WTC11 (cell line): ENCODE results near the gene CFAP90. TPM values are rescaled to one million over a fixed set of nuclear protein-coding genes. Genes with fewer than 3 reads are reported as not detected.
A peak's percentile ranks its signal among the peaks of the same experiment; 100 is the strongest.

Experiments used
- ATAC-seq: fragments of 200-7000 bp; cut with Tn5 transposase; 2 replicates; pipeline ENCODE4 v1.10.0; 2021; ENCODE audit warnings: mild to moderate bottlenecking, moderate library complexity
- CTCF ChIA-PET: fragments of 300-600 bp; sonication (Branson Sonifier 250); formaldehyde crosslinking; loops from one replicate; lab custom pipeline; 2021; ENCODE audit warnings: antibody characterized with exemption; lab: Charles Lee
- POLR2A ChIA-PET: fragments of 350-600 bp; sonication (Branson Sonifier 250); formaldehyde crosslinking; loops from one replicate; lab custom pipeline; 2021; ENCODE audit warnings: antibody characterized with exemption; lab: Charles Lee
- DNase-seq: peaks from one replicate; pipeline ENCODE4 v3.0.0; 2021; ENCODE audit warnings: low spot score
- H3K27ac Mint-ChIP-seq: 2 replicates; pipeline ENCODE4 v1.8.0; 2021; ENCODE audit warnings: mixed read lengths
- H3K27me3 Mint-ChIP-seq: 2 replicates; pipeline ENCODE4 v1.8.0; 2021; ENCODE audit warnings: low read depth, mild to moderate bottlenecking, moderate library complexity, mixed read lengths
- H3K36me3 Mint-ChIP-seq: 2 replicates; pipeline ENCODE4 v1.8.0; 2021; ENCODE audit warnings: mixed read lengths
- H3K4me1 Mint-ChIP-seq: 2 replicates; pipeline ENCODE4 v1.8.0; 2022; ENCODE audit warnings: mixed read lengths
- H3K4me3 Mint-ChIP-seq: 2 replicates; pipeline ENCODE4 v1.8.0; 2021; ENCODE audit warnings: mild to moderate bottlenecking, moderate library complexity, mixed read lengths
- H3K9me3 Mint-ChIP-seq: 2 replicates; pipeline ENCODE4 v1.8.0; 2021; ENCODE audit warnings: mixed read lengths
- EMX1 ChIP-seq: fragments of 250-450 bp; sonication (Bioruptor Pico); IDR thresholded peaks from 2 replicates; pipeline ENCODE4 v1.8.0; 2021; ENCODE audit warnings: mild to moderate bottlenecking
- FOXK1 ChIP-seq: sonication (generic); formaldehyde crosslinking; IDR thresholded peaks from 2 replicates; pipeline ENCODE4 v1.8.0; 2022; ENCODE audit warnings: mild to moderate bottlenecking, moderate library complexity, missing genetic modification reagents
- GABPB1 ChIP-seq: sonication (generic); formaldehyde crosslinking; IDR thresholded peaks from 2 replicates; pipeline ENCODE4 v1.8.1; 2023; ENCODE audit warnings: mild to moderate bottlenecking, missing genetic modification reagents
- GRHL2 ChIP-seq: fragments of 250-450 bp; sonication (Bioruptor Pico); IDR thresholded peaks from 2 replicates; pipeline ENCODE4 v1.8.0; 2022; ENCODE audit warnings: mild to moderate bottlenecking, moderate library complexity; ENCODE audit not compliant: insufficient replicate concordance, severe bottlenecking
- HMGA2 ChIP-seq: fragments of 250-450 bp; sonication (Bioruptor Pico); IDR thresholded peaks from 2 replicates; pipeline ENCODE4 v1.4.0; 2021; ENCODE audit warnings: mild to moderate bottlenecking, moderate library complexity
- JUN ChIP-seq: sonication (generic); formaldehyde crosslinking; IDR thresholded peaks from 2 replicates; pipeline ENCODE4 v1.8.0; 2023; ENCODE audit warnings: mild to moderate bottlenecking, missing genetic modification reagents
- NFATC4 ChIP-seq: fragments of 250-450 bp; sonication (Bioruptor Pico); IDR thresholded peaks from 2 replicates; pipeline ENCODE4 v1.9.0; 2021; ENCODE audit warnings: mild to moderate bottlenecking
- NFYB ChIP-seq: sonication (generic); formaldehyde crosslinking; conservative IDR thresholded peaks from 2 replicates; pipeline ENCODE4 v1.8.0; 2022; ENCODE audit warnings: low read depth, missing genetic modification reagents
- NR3C1 ChIP-seq: sonication (generic); formaldehyde crosslinking; conservative IDR thresholded peaks from 2 replicates; pipeline ENCODE4 v1.8.1; 2023; ENCODE audit warnings: low read depth, mild to moderate bottlenecking, missing genetic modification reagents
- SMAD3 ChIP-seq: sonication (generic); formaldehyde crosslinking; IDR thresholded peaks from 2 replicates; pipeline ENCODE4 v1.8.0; 2022; ENCODE audit warnings: missing genetic modification reagents, mild to moderate bottlenecking, borderline replicate concordance
- TEAD1 ChIP-seq: sonication (generic); formaldehyde crosslinking; IDR thresholded peaks from 2 replicates; pipeline ENCODE4 v1.8.0; 2022; ENCODE audit warnings: mild to moderate bottlenecking, missing genetic modification reagents
- total RNA-seq: library from RNA; stranded (reverse); gene quantifications from 3 replicates; pipeline ENCODE4 v1.2.3, GENCODE V29; 2021
- TF ChIP-seq, protein P1 (sequence below): sonication (generic); formaldehyde crosslinking; IDR thresholded peaks from 2 replicates; pipeline ENCODE4 v1.8.1; 2022; ENCODE audit warnings: mild to moderate bottlenecking, missing genetic modification reagents, moderate library complexity, borderline replicate concordance
- TF ChIP-seq, protein P2 (sequence below): sonication (generic); formaldehyde crosslinking; IDR thresholded peaks from 2 replicates; pipeline ENCODE4 v1.8.0; 2022; ENCODE audit warnings: mild to moderate bottlenecking, missing genetic modification reagents
- TF ChIP-seq, protein P3 (sequence below): sonication (generic); formaldehyde crosslinking; IDR thresholded peaks from 2 replicates; pipeline ENCODE4 v1.8.1; 2022; ENCODE audit warnings: low read depth, missing genetic modification reagents, borderline replicate concordance
- TF ChIP-seq, protein P4 (sequence below): sonication (generic); formaldehyde crosslinking; IDR thresholded peaks from 2 replicates; pipeline ENCODE4 v1.8.1; 2023; ENCODE audit warnings: mild to moderate bottlenecking, missing genetic modification reagents, moderate library complexity
- TF ChIP-seq, protein P5 (sequence below): sonication (generic); formaldehyde crosslinking; IDR thresholded peaks from 2 replicates; pipeline ENCODE4 v1.8.0; 2023; ENCODE audit warnings: mild to moderate bottlenecking, missing genetic modification reagents
- TF ChIP-seq, protein P6 (sequence below): fragments of 250-450 bp; sonication (Bioruptor Pico); conservative IDR thresholded peaks from 2 replicates; pipeline ENCODE4 v1.9.0; 2021; ENCODE audit warnings: mild to moderate bottlenecking
- TF ChIP-seq, protein P7 (sequence below): sonication (generic); formaldehyde crosslinking; IDR thresholded peaks from 2 replicates; pipeline ENCODE4 v1.8.0; 2022; ENCODE audit warnings: missing genetic modification reagents

The CFAP90 gene
- total RNA-seq, 1 experiment from 2014 or later, result 0.33 TPM

DNA sequence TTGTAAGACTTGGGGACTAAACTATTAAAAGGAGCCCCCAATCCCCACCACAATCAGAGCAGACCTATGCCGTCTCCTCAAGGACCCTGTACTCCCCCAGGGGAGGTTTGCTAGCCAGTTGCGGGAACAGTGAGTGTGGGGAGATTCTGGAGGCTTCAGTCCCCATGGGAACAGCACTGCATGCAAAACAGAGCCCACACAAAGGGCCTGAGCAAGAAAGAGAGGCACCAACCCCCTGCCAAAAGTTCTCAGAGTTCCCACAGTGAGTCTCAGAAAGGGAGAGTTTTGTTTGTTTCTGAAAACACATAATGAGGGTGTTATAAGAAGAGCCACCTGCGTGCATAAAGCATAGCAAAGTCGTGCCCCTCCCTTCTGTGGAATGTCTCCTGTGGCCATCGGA lies 56.6 kb downstream of the CFAP90 start:
- peak overlapping the region; percentile 63; the same call in 1 of the 2 replicates for H3K27ac Mint-ChIP-seq
- CTCF ChIA-PET, result interaction anchor here (1.2 kb wide), 1 partner anchor 39 kb away, joined by 4 read pairs; no protein-coding TSS in a partner anchor

DNA sequence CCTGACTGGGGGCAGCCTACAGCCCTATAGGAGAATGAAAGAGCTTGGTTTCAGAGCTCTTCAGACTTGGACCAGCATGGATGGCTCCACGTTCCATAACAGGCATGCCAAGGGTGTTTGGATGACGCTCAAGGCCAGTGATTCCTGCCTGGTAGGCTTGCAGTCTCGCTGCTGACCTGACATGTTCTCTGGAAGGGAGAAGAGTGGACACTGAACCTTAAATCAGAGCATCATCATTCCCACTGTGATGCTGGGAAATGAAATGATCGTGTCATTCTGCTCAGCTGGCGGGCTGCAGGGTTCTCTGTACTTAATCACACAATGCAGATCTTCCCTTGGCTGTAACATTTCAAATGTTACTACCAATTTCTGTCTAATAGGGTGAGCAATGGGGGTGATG lies 57.0 kb downstream of the CFAP90 start:
- H3K36me3 Mint-ChIP-seq, result peaks cover 32% of the 10 kb centered on the region
- H3K27ac Mint-ChIP-seq, result peak overlapping the region; percentile 63; the same call in 1 of the 2 replicates
- ATAC-seq (no peak), DNase-seq (no peak)
- ChIA-PET POLR2A (no interaction called here), CTCF (no interaction called here)
- no peak overlapping the region for H3K4me3 Mint-ChIP-seq
- no peaks in the 10 kb centered on the region for H3K9me3 Mint-ChIP-seq
- no peaks in the 10 kb centered on the region for H3K27me3 Mint-ChIP-seq
- H3K4me1 Mint-ChIP-seq, result peaks cover 33% of the 10 kb centered on the region
- no peak for TF ChIP-seq HMGA2
- TF ChIP-seq, protein P1, sequence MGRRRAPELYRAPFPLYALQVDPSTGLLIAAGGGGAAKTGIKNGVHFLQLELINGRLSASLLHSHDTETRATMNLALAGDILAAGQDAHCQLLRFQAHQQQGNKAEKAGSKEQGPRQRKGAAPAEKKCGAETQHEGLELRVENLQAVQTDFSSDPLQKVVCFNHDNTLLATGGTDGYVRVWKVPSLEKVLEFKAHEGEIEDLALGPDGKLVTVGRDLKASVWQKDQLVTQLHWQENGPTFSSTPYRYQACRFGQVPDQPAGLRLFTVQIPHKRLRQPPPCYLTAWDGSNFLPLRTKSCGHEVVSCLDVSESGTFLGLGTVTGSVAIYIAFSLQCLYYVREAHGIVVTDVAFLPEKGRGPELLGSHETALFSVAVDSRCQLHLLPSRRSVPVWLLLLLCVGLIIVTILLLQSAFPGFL, result no peak
- TF ChIP-seq, protein P2, sequence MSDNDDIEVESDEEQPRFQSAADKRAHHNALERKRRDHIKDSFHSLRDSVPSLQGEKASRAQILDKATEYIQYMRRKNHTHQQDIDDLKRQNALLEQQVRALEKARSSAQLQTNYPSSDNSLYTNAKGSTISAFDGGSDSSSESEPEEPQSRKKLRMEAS (CRISPR knock-in tag), result no peak
- no peak for TF ChIP-seq SMAD3 (CRISPR knock-in tag)
- no peak for TF ChIP-seq NFATC4 (CRISPR knock-in tag)
- no peak for TF ChIP-seq NR3C1 (CRISPR knock-in tag)
- TF ChIP-seq GABPB1 (CRISPR knock-in tag), result no peak
- TF ChIP-seq GRHL2 (CRISPR knock-in tag), result no peak
- TF ChIP-seq, protein P3, sequence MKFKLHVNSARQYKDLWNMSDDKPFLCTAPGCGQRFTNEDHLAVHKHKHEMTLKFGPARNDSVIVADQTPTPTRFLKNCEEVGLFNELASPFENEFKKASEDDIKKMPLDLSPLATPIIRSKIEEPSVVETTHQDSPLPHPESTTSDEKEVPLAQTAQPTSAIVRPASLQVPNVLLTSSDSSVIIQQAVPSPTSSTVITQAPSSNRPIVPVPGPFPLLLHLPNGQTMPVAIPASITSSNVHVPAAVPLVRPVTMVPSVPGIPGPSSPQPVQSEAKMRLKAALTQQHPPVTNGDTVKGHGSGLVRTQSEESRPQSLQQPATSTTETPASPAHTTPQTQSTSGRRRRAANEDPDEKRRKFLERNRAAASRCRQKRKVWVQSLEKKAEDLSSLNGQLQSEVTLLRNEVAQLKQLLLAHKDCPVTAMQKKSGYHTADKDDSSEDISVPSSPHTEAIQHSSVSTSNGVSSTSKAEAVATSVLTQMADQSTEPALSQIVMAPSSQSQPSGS (CRISPR knock-in tag), result no peak

More for the DNA sequence above, 56.6 kb downstream of the CFAP90 start:
- Mint-ChIP-seq H3K27me3 (no peaks in the 10 kb centered on the region), H3K9me3 (no peaks in the 10 kb centered on the region), H3K4me1 (peaks cover 31% of the 10 kb centered on the region), H3K4me3 (no peak overlapping the region), H3K36me3 (peaks cover 34% of the 10 kb centered on the region)
- POLR2A ChIA-PET, result no interaction called here
- no peak for ATAC-seq
- DNase-seq, result no peak
- TF ChIP-seq, protein P4, sequence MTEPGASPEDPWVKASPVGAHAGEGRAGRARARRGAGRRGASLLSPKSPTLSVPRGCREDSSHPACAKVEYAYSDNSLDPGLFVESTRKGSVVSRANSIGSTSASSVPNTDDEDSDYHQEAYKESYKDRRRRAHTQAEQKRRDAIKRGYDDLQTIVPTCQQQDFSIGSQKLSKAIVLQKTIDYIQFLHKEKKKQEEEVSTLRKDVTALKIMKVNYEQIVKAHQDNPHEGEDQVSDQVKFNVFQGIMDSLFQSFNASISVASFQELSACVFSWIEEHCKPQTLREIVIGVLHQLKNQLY (CRISPR knock-in tag), result no peak
- TF ChIP-seq SMAD3 (CRISPR knock-in tag), result no peak
- TF ChIP-seq, protein P5, sequence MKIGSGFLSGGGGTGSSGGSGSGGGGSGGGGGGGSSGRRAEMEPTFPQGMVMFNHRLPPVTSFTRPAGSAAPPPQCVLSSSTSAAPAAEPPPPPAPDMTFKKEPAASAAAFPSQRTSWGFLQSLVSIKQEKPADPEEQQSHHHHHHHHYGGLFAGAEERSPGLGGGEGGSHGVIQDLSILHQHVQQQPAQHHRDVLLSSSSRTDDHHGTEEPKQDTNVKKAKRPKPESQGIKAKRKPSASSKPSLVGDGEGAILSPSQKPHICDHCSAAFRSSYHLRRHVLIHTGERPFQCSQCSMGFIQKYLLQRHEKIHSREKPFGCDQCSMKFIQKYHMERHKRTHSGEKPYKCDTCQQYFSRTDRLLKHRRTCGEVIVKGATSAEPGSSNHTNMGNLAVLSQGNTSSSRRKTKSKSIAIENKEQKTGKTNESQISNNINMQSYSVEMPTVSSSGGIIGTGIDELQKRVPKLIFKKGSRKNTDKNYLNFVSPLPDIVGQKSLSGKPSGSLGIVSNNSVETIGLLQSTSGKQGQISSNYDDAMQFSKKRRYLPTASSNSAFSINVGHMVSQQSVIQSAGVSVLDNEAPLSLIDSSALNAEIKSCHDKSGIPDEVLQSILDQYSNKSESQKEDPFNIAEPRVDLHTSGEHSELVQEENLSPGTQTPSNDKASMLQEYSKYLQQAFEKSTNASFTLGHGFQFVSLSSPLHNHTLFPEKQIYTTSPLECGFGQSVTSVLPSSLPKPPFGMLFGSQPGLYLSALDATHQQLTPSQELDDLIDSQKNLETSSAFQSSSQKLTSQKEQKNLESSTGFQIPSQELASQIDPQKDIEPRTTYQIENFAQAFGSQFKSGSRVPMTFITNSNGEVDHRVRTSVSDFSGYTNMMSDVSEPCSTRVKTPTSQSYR (CRISPR knock-in tag), result no peak
- TF ChIP-seq, protein P6, sequence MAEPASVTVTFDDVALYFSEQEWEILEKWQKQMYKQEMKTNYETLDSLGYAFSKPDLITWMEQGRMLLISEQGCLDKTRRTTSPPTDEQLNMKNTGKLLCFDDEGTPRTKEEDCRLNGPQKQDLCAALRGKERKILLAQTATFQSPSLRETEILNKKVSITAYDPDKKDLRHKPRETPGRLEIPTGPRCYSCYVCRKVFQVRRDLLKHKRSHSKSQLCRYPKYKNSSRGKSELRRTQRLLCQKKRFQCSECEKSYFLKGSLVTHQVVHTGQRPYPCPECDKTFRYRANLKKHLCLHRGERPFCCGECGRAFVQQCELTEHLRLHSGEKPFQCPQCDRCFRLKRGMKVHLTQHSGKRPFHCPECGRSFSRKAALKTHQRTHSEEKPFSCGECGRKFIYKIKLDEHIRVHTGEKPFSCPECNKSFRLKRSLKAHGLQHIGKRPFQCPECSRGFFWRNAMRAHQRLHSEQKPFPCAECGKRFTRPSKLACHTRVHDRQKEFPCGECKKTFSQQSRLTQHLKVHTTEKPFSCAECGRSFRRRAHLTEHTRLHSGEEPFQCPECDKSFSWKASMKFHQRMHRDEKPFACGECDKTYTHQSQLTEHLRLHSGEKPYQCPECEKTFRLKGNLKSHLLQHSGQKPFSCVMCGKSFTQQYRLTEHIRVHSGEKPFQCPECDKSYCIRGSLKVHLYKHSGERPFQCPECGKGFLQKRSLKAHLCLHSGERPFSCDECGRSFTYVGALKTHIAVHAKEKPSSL (CRISPR knock-in tag), result no peak
- TF ChIP-seq JUN, result no peak
- TF ChIP-seq NFATC4 (CRISPR knock-in tag), result no peak
- TF ChIP-seq EMX1, result no peak
- TF ChIP-seq TEAD1, result no peak
- TF ChIP-seq NFYB, result no peak
- TF ChIP-seq, protein P7, sequence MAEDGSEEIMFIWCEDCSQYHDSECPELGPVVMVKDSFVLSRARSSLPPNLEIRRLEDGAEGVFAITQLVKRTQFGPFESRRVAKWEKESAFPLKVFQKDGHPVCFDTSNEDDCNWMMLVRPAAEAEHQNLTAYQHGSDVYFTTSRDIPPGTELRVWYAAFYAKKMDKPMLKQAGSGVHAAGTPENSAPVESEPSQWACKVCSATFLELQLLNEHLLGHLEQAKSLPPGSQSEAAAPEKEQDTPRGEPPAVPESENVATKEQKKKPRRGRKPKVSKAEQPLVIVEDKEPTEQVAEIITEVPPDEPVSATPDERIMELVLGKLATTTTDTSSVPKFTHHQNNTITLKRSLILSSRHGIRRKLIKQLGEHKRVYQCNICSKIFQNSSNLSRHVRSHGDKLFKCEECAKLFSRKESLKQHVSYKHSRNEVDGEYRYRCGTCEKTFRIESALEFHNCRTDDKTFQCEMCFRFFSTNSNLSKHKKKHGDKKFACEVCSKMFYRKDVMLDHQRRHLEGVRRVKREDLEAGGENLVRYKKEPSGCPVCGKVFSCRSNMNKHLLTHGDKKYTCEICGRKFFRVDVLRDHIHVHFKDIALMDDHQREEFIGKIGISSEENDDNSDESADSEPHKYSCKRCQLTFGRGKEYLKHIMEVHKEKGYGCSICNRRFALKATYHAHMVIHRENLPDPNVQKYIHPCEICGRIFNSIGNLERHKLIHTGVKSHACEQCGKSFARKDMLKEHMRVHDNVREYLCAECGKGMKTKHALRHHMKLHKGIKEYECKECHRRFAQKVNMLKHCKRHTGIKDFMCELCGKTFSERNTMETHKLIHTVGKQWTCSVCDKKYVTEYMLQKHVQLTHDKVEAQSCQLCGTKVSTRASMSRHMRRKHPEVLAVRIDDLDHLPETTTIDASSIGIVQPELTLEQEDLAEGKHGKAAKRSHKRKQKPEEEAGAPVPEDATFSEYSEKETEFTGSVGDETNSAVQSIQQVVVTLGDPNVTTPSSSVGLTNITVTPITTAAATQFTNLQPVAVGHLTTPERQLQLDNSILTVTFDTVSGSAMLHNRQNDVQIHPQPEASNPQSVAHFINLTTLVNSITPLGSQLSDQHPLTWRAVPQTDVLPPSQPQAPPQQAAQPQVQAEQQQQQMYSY (CRISPR knock-in tag), result no peak
- no peak for TF ChIP-seq FOXK1
- TF ChIP-seq, all 79 proteins: peak for 0
